HL-60 (cell line): ENCODE results near the gene PKP1.

Experiments
- DNase-seq, 2 experiments: peaks; one replicate each; pipeline ENCODE4 v3.0.0-alpha.2; 2010 to 2020; ENCODE audit warnings: low read depth in 1 of 2, low spot score in 1 of 2
- H3K27ac ChIP-seq: fragments of 250-450 bp; sonication (Bioruptor Pico); replicated peaks from 2 replicates; pipeline ENCODE4 v1.5.1; 2020; ENCODE audit warnings: mild to moderate bottlenecking, moderate library complexity
- H3K27me3 ChIP-seq: fragments of 250-450 bp; sonication (Bioruptor Pico); 2 replicates; pipeline ENCODE4 v1.5.1; 2021; ENCODE audit warnings: mild to moderate bottlenecking, moderate library complexity; ENCODE audit not compliant: insufficient read depth, poor library complexity, severe bottlenecking
- H3K4me3 ChIP-seq: replicated peaks from 2 replicates; pipeline ENCODE4 v1.5.1; 2011; ENCODE audit warnings: mild to moderate bottlenecking, control low read depth, low read length; ENCODE audit not compliant: insufficient read depth
- GABPA ChIP-seq: IDR thresholded peaks from 2 replicates; pipeline ENCODE4 v1.6.1; 2012; ENCODE audit warnings: low read depth
- POLR2AphosphoS5 ChIP-seq: IDR thresholded peaks from 2 replicates; pipeline ENCODE4 v1.6.1; 2012; ENCODE audit warnings: low read depth
- REST ChIP-seq: IDR thresholded peaks from 2 replicates; pipeline ENCODE4 v1.6.1; 2012; ENCODE audit warnings: low read depth; ENCODE audit not compliant: insufficient replicate concordance
- SPI1 ChIP-seq: IDR thresholded peaks from 2 replicates; pipeline ENCODE4 v1.6.1; 2012; ENCODE audit warnings: low read depth, mild to moderate bottlenecking, borderline replicate concordance
- TF ChIP-seq, protein P1 (sequence below): IDR thresholded peaks from one replicate; pipeline ENCODE4 v1.5.1; 2011; ENCODE audit warnings: low read length, control low read depth, inconsistent platforms; ENCODE audit not compliant: insufficient read depth

Gene PKP1

GRCh38 chr1:201332616-201333335 is 49.5 kb downstream of the PKP1 start:
- H3K27me3 ChIP-seq = no peaks in the 10 kb centered on the region
- no peak overlapping the region for H3K27ac ChIP-seq
- DNase-seq = no peak
- H3K4me3 ChIP-seq = no peak overlapping the region
- TF ChIP-seq POLR2AphosphoS5 (no peak), REST (no peak)

DNA sequence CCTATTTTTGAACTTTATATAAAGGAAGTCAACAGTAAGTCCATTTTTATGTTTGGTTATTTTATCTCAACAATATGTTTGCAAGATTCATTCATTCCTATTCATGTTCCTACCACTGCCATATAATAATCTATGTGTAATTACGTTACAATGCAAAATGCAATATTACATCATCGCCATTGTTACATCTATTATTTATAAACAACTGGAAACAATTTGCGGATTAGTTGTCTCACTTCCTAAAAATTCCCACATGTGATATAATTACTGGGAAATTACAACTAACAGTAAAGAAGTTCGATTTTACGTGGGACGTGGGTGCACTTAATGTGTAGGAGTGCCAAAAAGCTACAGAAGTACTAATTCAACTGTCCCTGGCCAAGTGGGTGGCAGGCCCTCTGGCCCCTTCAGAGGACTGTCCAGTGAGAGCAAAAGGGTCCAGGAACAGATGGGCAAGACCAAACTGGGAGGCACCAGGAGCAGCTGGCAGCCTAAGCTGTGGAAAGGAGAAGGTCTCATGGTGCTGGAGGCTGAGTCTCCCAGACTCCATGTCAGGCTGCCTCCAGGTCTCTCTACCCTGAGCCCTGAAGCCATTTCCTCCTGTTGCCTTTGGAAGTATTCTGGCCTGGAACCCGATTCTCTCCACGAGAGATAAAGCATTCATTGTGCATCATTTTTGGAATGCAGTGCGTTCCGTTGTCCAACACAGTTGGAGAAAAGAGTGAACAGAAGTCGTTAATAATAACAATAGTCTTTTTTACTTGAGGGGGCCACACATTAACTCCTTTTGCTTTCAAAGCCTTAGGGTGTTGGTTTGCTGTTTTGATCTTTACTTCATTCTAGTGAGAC is 51.2 kb downstream of the PKP1 start:
- H3K27me3 ChIP-seq = no peaks in the 10 kb centered on the region

DNA sequence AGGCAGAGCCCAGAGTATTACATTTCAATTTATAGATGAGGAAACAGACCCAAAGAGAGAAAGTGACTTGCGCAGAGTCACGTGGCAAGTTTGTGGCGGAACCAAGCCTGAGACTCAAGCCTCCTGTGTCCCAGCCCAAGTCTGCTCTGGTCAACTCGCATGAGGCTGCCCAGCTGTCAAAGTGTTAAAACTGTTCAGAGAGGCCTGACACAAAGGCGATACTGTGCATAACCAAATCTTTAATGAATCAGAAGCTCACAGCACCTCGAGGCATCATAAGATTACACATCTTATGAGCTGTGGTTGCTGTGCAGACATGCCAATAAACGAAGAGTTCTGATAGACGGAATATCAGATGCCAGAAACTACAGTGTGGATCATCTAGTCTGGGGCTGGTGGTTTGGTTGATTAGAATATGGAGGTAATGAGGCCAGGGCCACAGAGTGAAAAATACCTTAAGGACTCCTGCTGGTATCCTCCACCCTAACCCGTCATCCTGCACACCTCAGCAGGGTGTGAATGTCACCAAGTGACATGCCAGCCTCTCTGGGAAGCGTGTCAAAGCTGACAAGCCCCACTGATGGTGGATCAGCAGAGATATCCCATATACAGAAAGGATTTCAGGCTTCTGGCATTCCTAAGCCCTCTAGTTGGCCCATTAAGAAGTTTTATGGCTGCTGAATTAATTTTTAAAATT is 52.0 kb downstream of the PKP1 start:
- Histone ChIP-seq H3K4me3 (no peak overlapping the region), H3K27me3 (no peaks in the 10 kb centered on the region), H3K27ac (no peak overlapping the region)
- TF ChIP-seq REST (no peak), POLR2AphosphoS5 (no peak), SPI1 (no peak), GABPA (no peak)
- TF ChIP-seq, protein P1, sequence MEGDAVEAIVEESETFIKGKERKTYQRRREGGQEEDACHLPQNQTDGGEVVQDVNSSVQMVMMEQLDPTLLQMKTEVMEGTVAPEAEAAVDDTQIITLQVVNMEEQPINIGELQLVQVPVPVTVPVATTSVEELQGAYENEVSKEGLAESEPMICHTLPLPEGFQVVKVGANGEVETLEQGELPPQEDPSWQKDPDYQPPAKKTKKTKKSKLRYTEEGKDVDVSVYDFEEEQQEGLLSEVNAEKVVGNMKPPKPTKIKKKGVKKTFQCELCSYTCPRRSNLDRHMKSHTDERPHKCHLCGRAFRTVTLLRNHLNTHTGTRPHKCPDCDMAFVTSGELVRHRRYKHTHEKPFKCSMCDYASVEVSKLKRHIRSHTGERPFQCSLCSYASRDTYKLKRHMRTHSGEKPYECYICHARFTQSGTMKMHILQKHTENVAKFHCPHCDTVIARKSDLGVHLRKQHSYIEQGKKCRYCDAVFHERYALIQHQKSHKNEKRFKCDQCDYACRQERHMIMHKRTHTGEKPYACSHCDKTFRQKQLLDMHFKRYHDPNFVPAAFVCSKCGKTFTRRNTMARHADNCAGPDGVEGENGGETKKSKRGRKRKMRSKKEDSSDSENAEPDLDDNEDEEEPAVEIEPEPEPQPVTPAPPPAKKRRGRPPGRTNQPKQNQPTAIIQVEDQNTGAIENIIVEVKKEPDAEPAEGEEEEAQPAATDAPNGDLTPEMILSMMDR = no peak
- no peak for DNase-seq

More for the DNA sequence above, 51.2 kb downstream of the PKP1 start:
- H3K27ac ChIP-seq = no peak overlapping the region
- no peak for DNase-seq
- H3K4me3 ChIP-seq = no peak overlapping the region
- TF ChIP-seq, protein P1 = no peak
- TF ChIP-seq REST = no peak
- TF ChIP-seq SPI1 = no peak
- no peak for TF ChIP-seq GABPA
- TF ChIP-seq POLR2AphosphoS5 = no peak
